Measurements from ENCODE around the gene CBX1. TPM values are rescaled to one million over a fixed set of nuclear protein-coding genes. Genes with fewer than 3 reads are reported as not detected.
A peak's percentile ranks its signal among the peaks of the same experiment; 100 is the strongest.

The CBX1 gene
- polyA plus RNA-seq, 1 donor (not counting 4 experiments of a cell fraction or from before 2014, with no cell fraction given), result 42.3 TPM

DNA sequence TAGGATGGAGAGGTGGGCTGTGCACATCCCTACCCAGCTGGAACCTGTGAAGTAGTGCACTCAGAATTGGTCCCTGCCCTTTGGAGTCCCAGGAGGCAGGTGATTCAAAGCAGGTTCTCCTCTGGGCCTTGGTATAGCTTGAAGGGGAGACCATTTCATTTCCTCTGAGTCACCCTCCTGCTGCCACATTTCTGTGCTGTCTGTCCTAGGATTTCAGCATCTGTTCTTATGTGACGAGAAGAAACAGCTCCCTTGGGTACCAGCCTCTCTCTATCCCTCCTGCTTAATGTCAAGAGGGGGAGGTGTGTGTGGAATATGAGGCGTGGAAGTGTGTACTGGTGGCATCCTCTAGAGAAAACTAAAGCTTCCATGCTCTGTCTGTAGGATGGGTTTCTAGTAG lies 58.1 kb downstream of the CBX1 start:
- DNase-seq (ENCODE audit: low read depth, low spot score) (no peak), FAIRE-seq (peak; percentile 39)
- Histone ChIP-seq H4K20me1 (ENCODE audit: control insufficient read depth, extremely low read depth, insufficient read depth, low read length) (no peaks in the 10 kb centered on the region), H3K27me3 (ENCODE audit: control insufficient read depth, extremely low read depth, insufficient read depth, low read length) (no peaks in the 10 kb centered on the region), H3K79me2 (ENCODE audit: control insufficient read depth, insufficient read depth, low read length) (peaks cover 5% of the 10 kb centered on the region), H2AFZ (ENCODE audit: control insufficient read depth, low read length) (no peak overlapping the region), H3K4me2 (ENCODE audit: control insufficient read depth, extremely low read depth, insufficient read depth, low read depth, low read length) (no peak overlapping the region), H3K9me1 (ENCODE audit: control insufficient read depth, extremely low read depth, insufficient read depth, low read length) (no peaks in the 10 kb centered on the region), H3K9ac (ENCODE audit: control insufficient read depth, extremely low read depth, insufficient read depth, low read length) (no peak overlapping the region), H3K4me3 (ENCODE audit: control insufficient read depth in 2 of 3, extremely low read depth in 1 of 3, insufficient read depth in 2 of 3, low read depth in 1 of 3, low read length in 3 of 3) (no peak overlapping the region), H3K36me3 (ENCODE audit: control insufficient read depth in 2 of 2, extremely low read depth in 1 of 2, insufficient read depth in 2 of 2, low read length in 2 of 2) (no peaks in the 10 kb centered on the region), H3K4me1 (ENCODE audit: control insufficient read depth, extremely low read depth, insufficient read depth, low read length) (peaks cover 39% of the 10 kb centered on the region), H3K9me3 (ENCODE audit: control insufficient read depth, low read depth, low read length) (no peaks in the 10 kb centered on the region), H3K27ac (ENCODE audit: control insufficient read depth, insufficient read depth, low read length) (no peak overlapping the region)
- TF ChIP-seq, protein P1, sequence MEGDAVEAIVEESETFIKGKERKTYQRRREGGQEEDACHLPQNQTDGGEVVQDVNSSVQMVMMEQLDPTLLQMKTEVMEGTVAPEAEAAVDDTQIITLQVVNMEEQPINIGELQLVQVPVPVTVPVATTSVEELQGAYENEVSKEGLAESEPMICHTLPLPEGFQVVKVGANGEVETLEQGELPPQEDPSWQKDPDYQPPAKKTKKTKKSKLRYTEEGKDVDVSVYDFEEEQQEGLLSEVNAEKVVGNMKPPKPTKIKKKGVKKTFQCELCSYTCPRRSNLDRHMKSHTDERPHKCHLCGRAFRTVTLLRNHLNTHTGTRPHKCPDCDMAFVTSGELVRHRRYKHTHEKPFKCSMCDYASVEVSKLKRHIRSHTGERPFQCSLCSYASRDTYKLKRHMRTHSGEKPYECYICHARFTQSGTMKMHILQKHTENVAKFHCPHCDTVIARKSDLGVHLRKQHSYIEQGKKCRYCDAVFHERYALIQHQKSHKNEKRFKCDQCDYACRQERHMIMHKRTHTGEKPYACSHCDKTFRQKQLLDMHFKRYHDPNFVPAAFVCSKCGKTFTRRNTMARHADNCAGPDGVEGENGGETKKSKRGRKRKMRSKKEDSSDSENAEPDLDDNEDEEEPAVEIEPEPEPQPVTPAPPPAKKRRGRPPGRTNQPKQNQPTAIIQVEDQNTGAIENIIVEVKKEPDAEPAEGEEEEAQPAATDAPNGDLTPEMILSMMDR (optimal IDR thresholded peaks at IDR 0.05 in 1 of 3, IDR thresholded peaks at IDR 0.05 in 1 of 3, conservative IDR thresholded peaks at IDR 0.05 in 1 of 3; ENCODE audit: extremely low read depth in 1 of 3, insufficient read depth in 2 of 3, low read length in 3 of 3), result no peak
- dilution Hi-C loops (cut with MboI; ENCODE audit: extremely low pct_ligation_motif_present, low sequenced_read_pairs), result no loop called here

DNA sequence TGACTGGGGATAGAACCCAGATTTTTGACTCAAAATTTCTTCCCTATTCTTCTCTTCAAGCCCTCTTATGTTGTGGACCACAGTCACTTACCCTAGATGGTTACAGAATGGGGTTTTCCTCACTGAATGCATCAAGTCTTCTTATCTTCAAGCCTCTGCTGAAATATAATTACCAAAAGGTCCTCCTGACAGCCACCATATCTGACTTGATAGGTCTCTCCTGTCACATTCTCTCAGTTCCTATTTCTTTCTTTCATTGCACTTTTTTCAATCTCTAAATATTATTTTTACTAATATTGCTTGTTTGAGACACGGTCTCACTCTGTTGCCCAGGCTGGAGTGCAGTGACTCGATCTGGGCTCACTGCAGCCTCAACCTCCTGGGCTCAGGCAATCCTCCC lies 62.6 kb downstream of the CBX1 start:
- dilution Hi-C loops (cut with MboI; ENCODE audit: extremely low pct_ligation_motif_present, low sequenced_read_pairs), result no loop called here
- H2AFZ ChIP-seq (ENCODE audit: control insufficient read depth, low read length), result no peak overlapping the region
- H4K20me1 ChIP-seq (ENCODE audit: control insufficient read depth, extremely low read depth, insufficient read depth, low read length), result no peaks in the 10 kb centered on the region
- no peak overlapping the region for H3K9ac ChIP-seq (ENCODE audit: control insufficient read depth, extremely low read depth, insufficient read depth, low read length)
- no peaks in the 10 kb centered on the region for H3K9me3 ChIP-seq (ENCODE audit: control insufficient read depth, low read depth, low read length)
- peaks cover 23% of the 10 kb centered on the region for H3K4me1 ChIP-seq (ENCODE audit: control insufficient read depth, extremely low read depth, insufficient read depth, low read length)
- no peaks in the 10 kb centered on the region for H3K79me2 ChIP-seq (ENCODE audit: control insufficient read depth, insufficient read depth, low read length)
- H3K4me3 ChIP-seq (ENCODE audit: control insufficient read depth in 2 of 3, extremely low read depth in 1 of 3, insufficient read depth in 2 of 3, low read depth in 1 of 3, low read length in 3 of 3), result no peak overlapping the region
- H3K9me1 ChIP-seq (ENCODE audit: control insufficient read depth, extremely low read depth, insufficient read depth, low read length), result no peaks in the 10 kb centered on the region
- TF ChIP-seq, protein P1 (optimal IDR thresholded peaks at IDR 0.05 in 1 of 3, IDR thresholded peaks at IDR 0.05 in 1 of 3, conservative IDR thresholded peaks at IDR 0.05 in 1 of 3; ENCODE audit: extremely low read depth in 1 of 3, insufficient read depth in 2 of 3, low read length in 3 of 3), result no peak
- no peak for TF ChIP-seq EZH2 (IDR thresholded peaks at IDR 0.05; ENCODE audit: low read length)
- H3K27ac ChIP-seq (ENCODE audit: control insufficient read depth, insufficient read depth, low read length), result no peak overlapping the region
- H3K4me2 ChIP-seq (ENCODE audit: control insufficient read depth, extremely low read depth, insufficient read depth, low read depth, low read length), result no peak overlapping the region
- FAIRE-seq (no peak), DNase-seq (ENCODE audit: low read depth, low spot score) (no peak)
- no peaks in the 10 kb centered on the region for H3K27me3 ChIP-seq (ENCODE audit: control insufficient read depth, extremely low read depth, insufficient read depth, low read length)
- H3K36me3 ChIP-seq (ENCODE audit: control insufficient read depth in 2 of 2, extremely low read depth in 1 of 2, insufficient read depth in 2 of 2, low read length in 2 of 2), result no peaks in the 10 kb centered on the region
